Measurements from ENCODE around the gene FAM47E. TPM values are rescaled to one million over a fixed set of nuclear protein-coding genes. Genes with fewer than 3 reads are reported as not detected.

Gene FAM47E
- total RNA-seq, 2 donors from 2014 or later, result not detected

DNA sequence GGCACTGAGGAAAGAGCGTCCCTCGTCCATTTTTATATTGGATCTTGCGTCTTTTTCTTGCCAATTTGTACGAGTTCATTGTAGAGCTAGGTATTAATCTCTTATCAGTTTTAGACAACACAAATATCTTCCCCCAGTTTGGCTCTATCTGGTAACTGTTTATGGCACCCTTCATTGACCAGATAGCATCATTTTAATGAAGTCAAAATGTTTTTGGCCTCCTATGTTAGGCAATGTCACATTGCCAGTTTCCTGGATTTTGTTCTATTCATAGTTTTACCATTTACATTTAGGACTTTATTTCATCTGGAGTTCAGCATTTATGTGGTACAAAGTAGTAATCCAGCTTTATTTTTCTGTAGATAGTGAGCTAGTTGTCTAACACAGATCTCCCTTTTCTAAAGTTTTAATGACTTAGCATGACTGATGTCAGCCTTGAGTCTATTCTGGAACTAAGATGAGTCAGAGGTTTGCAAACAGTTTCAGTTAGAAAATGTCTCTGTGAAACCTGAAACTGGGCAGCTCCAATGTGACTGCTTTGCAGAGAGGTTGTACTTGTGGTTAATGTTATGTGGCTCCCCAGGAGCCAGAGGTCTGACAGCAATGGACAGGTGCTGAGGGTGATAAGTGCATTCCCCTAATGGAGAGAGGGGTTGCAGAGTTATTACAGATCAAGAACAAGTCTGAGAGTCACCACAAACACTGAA is 49.7 kb downstream of the FAM47E start:
- peaks cover 44% of the 10 kb centered on the region for H3K4me1 Mint-ChIP-seq (ENCODE audit: low read depth)
- ATAC-seq (replicated peaks in 1 of 2) (peak; percentile 87 to 93), DNase-seq (peak; percentile 56 to 63)
- peak overlapping the region; percentile 56 for H3K27ac Mint-ChIP-seq
- peaks cover 9 to 19% of the 10 kb centered on the region in 2 donors for H3K36me3 Mint-ChIP-seq (ENCODE audit: insufficient read depth in 2 of 2)
- H3K27me3 Mint-ChIP-seq (ENCODE audit: low read depth), result peaks cover 52% of the 10 kb centered on the region
- peak overlapping the region in 1 of 2 donors; percentile 60 for H3K4me3 Mint-ChIP-seq
- peaks cover 4 to 10% of the 10 kb centered on the region in 2 donors for H3K9me3 Mint-ChIP-seq

DNA sequence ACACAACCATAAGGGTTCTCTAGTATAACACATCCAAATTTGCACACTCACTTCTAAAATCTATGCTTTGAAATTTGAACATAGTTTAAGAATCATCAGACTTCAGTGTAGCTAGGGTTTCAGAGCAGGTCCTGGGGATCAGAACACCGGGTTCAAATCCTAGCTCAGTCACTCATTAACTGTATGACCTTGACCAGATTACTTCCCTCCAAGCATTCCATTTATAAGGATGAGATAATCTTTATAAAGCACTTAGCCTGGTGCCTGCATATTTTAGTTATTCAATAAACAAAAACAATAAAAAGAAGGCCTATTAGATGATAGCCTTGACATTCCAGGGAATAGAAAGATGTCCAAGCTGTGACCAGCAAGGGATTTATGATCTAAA is 50.2 kb downstream of the FAM47E start:
- Mint-ChIP-seq H3K27ac (no peak overlapping the region), H3K9me3 (peaks cover 4 to 10% of the 10 kb centered on the region in 2 donors), H3K4me3 (no peak overlapping the region), H3K27me3 (ENCODE audit: low read depth) (peaks cover 57% of the 10 kb centered on the region), H3K4me1 (ENCODE audit: low read depth) (peaks cover 44% of the 10 kb centered on the region), H3K36me3 (ENCODE audit: insufficient read depth in 2 of 2) (peaks cover 9 to 19% of the 10 kb centered on the region in 2 donors)
- DNase-seq (no peak), ATAC-seq (replicated peaks in 1 of 2) (no peak)

DNA sequence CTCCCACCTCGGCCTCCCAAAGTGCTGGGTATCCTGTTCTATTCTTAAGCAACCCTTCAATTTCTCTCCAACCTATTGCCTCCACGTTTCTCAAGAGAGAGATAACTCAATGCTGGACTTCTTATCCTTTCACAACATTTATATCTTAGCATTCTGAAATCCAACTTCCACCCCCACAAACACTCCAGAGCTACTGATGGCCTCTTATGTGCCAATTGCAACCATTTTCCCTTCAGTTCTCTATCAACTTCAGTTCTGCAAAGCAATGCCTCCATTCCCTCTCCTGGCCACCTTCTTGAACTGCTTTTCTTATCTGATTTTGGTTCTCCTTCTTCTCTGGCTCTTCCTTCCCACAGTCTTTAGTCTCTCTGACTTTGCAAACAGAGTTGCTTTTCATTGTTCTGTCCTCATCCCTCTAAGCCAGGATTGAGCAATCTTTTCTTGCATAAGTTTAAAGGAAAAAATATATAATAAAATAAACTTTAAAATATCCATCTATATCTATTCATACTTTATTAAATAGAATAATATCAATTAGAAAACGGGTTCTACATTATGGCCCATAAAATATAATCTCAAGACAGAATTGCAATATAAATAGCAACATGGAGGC is 51.4 kb downstream of the FAM47E start:
- peaks cover 44% of the 10 kb centered on the region for H3K4me1 Mint-ChIP-seq (ENCODE audit: low read depth)

DNA sequence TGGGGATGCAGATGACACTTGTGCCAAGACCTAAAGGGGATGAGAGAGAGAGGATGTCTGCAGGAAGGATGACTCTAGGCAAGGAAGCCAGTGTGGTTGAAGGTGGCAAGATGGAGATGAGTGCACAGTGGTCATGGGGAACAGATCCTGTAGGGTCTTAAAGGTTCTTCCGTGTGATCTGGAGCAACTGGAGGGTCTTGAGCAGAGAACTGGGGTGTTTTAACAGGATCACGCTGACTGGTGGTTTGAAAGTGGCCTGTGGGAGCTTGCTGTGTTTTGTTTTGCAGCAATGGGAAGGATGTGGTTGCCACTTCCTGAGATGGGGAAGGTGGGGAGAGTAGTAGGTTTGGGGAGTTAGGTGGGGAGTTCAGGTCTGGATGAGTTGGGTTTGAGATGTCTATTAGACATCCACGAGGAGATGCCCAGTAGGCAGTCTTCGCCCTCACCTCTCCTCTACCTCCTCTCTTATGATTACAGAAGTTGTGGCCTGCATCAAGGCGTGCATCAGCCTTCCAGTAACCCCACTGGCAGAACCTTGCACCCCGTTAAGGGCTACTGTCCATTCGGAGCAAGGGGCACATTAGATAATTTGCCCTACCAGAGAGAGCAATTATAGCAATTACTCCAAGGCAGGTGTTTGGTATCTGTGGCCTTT is 53.6 kb downstream of the FAM47E start:
- Mint-ChIP-seq H3K9me3 (no peaks in the 10 kb centered on the region), H3K27me3 (ENCODE audit: low read depth) (peaks cover 62% of the 10 kb centered on the region), H3K27ac (no peak overlapping the region), H3K4me1 (ENCODE audit: low read depth) (peaks cover 44% of the 10 kb centered on the region), H3K36me3 (ENCODE audit: insufficient read depth in 2 of 2) (peaks cover 0 to 4% of the 10 kb centered on the region in 2 donors), H3K4me3 (peak overlapping the region; percentile 60 to 86)
- ATAC-seq (replicated peaks in 1 of 2), result peak; percentile 36 to 55
- peak; percentile 30 to 39 for DNase-seq

More for the DNA sequence above, 51.4 kb downstream of the FAM47E start:
- Mint-ChIP-seq H3K9me3 (peaks cover 2 to 4% of the 10 kb centered on the region in 2 donors), H3K4me3 (no peak overlapping the region), H3K27ac (no peak overlapping the region), H3K36me3 (ENCODE audit: insufficient read depth in 2 of 2) (peaks cover 7 to 12% of the 10 kb centered on the region in 2 donors), H3K27me3 (ENCODE audit: low read depth) (peaks cover 58% of the 10 kb centered on the region)
- DNase-seq (no peak), ATAC-seq (replicated peaks in 1 of 2) (no peak)

DNA sequence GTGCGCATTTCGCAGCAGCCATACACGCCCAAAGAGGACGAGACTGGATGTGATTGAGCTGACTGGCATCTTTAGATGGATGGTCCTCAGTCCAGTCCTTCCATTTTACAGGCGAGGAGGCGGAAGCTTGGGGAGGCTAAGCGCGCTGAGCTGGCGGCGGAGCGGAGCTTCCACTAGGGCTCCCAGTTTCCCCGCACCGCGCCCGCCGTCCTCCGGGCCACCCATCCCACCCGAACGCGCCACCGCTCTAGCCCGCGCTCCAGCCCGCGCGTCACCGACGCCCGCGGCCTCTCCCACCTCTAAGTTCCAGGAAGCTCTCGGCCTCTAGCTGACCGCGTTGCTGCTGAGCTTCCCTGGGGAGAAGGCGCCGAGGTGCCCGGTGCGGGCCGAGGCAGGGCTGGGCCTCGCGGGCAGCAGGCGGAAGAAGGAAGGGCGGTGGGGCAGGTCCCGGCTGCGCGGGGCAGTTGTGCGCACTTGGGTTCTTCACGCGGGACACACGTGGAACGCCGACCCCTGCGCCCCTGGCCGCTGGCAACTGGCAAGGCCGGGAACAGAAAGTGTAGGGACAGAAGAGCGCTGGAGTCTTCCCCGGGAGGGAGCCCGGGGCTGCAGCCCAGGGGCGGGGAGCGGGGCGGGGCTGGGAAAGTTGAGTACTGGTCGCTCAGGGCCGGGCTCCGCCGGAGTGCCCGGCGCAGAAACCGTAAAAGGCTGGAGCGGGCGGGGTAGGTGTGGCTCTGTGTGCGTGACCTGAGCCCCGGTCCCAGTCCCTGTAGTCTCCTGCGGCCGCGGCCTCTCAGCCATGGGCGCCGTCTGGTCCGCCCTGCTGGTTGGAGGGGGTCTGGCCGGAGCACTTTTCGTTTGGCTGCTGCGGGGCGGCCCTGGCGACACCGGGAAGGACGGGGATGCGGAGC is 54.7 kb downstream of the FAM47E start, which contains the start of gene STBD1:
Gene STBD1 (plus strand): TSS at position 763 of the 911 bp plus-strand sequence. CDS start 37 bp downstream, at position 800.
- Mint-ChIP-seq H3K27me3 (ENCODE audit: low read depth) (peaks cover 52% of the 10 kb centered on the region), H3K4me1 (ENCODE audit: low read depth) (peaks cover 36% of the 10 kb centered on the region), H3K36me3 (ENCODE audit: insufficient read depth in 2 of 2) (peaks cover 0 to 1% of the 10 kb centered on the region in 2 donors), H3K9me3 (no peaks in the 10 kb centered on the region), H3K27ac (no peak within 1 kb of the TSS), H3K4me3 (peak within 1 kb of the TSS; percentile 60 to 86)
- DNase-seq (peak; percentile 37 to 51), ATAC-seq (replicated peaks in 1 of 2) (peak; percentile 50)

DNA sequence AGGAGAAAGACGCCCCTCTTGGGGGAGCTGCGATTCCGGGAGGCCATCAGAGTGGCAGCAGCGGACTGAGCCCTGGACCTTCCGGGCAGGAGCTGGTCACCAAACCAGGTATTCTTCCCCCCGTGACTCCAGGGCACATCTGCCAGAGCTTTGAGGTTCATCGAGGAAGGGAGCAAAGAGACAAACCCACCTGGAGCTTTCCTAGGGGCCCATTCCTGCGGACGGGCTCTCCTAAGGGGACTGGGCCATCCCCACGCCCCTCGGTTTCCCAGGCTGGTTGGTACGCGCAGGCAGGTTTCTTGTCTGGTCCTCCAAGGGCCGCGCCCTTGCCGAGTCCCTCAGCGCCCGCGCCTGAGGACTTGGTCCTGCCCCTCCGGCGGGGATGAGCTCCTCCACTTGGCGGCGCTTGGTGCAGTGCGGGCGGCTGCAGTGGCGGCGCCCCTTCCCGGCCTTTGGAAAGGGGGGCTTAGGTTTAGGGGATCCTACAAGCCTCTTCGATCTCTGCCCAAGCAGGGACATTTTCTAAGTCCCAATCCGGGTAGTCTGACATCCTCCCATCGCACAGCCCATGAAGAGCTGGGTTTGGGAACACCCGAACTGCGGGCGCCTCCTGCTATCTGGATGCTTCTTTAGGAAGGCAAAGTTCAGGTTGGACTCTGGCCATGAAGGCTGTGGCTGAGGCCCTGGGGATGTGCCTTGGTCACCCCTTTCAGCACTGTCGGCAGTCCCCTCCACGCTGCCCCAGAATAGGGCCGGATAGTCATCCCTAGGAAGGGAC is 55.5 kb downstream of the FAM47E start:
- Mint-ChIP-seq H3K27me3 (ENCODE audit: low read depth) (peaks cover 52% of the 10 kb centered on the region), H3K27ac (no peak overlapping the region), H3K36me3 (ENCODE audit: insufficient read depth in 2 of 2) (peaks cover 0 to 1% of the 10 kb centered on the region in 2 donors), H3K4me3 (peak overlapping the region; percentile 60 to 86), H3K9me3 (no peaks in the 10 kb centered on the region), H3K4me1 (ENCODE audit: low read depth) (peaks cover 27% of the 10 kb centered on the region)
- ATAC-seq (replicated peaks in 1 of 2), result peak; percentile 22 to 33
- DNase-seq, result peak; percentile 18 to 23

DNA sequence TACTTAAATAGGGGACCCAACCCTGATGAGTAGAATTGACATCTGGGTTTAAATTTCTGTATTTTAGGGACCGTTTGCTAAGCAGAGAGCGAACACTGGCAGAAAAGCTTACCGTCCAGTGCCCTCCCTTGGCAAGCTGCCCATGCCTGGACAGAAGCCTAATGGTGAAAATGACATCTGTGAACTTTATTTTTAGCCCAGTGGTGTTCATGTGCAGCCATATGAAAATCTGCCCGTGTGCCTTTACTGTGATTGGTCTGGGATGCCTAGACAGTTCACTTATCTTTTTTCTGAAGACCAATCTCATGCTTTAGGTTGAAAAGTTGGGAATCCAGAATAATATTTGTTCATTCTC is 56.1 kb downstream of the FAM47E start:
- Mint-ChIP-seq H3K4me1 (ENCODE audit: low read depth) (peaks cover 22% of the 10 kb centered on the region), H3K4me3 (peak overlapping the region; percentile 42 to 86), H3K27me3 (ENCODE audit: low read depth) (peaks cover 47% of the 10 kb centered on the region), H3K27ac (no peak overlapping the region), H3K9me3 (no peaks in the 10 kb centered on the region), H3K36me3 (ENCODE audit: insufficient read depth in 2 of 2) (peaks cover 0 to 1% of the 10 kb centered on the region in 2 donors)
- DNase-seq (no peak), ATAC-seq (replicated peaks in 1 of 2) (no peak)

DNA sequence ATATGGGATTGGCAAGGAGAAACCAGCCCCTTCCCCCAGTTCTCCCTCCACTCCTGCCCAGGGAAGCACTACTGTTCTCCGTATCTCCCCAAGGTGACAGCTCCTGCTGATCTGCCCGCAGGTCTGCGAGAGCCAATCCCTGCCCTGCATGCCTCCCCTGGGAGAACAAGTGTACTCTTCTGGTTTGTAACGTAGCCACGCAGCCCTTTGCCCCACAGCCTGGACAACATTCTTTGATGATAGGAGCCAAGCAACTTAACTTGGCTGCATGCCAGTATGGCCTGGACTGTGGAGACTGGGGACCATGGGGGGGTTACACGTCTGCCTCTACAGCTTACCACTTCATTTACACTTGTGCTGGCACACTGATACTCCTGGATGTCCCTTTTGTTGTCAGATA is 57.0 kb downstream of the FAM47E start:
- H3K27ac Mint-ChIP-seq, result no peak overlapping the region
- peaks cover 37% of the 10 kb centered on the region for H3K27me3 Mint-ChIP-seq (ENCODE audit: low read depth)
- H3K4me1 Mint-ChIP-seq (ENCODE audit: low read depth), result peaks cover 17% of the 10 kb centered on the region
- DNase-seq (no peak), ATAC-seq (replicated peaks in 1 of 2) (no peak)
- H3K4me3 Mint-ChIP-seq, result no peak overlapping the region
- no peaks in the 10 kb centered on the region for H3K9me3 Mint-ChIP-seq
- peaks cover 0 to 1% of the 10 kb centered on the region in 2 donors for H3K36me3 Mint-ChIP-seq (ENCODE audit: insufficient read depth in 2 of 2)

DNA sequence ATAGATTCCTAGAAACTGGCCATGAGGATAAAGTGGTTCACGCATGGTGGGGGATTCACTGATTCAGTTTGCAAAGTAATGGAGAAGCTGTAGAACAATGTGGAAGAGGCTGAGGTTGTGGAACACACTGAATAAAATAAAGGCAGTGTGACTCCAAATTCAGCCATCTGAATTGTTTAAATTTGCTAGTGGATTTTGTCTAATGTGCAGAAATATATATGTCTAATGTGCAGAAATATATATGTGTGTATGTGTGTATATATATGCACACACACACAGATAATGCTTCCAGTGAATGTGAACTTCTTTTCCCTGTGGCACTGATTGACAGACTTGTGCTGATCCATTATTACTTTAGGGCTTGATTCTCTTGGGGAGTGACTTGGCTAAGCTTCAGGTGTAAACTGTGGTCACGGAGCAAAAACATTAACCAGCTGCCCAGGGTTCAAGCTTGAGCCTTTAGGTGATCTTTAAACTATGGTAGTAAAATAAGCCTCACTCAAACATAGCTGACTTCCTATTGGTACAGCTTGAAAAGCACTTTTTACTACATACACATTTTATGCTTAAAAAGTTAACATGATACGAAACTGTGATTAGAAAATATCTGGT is 58.5 kb downstream of the FAM47E start:
- Mint-ChIP-seq H3K9me3 (no peaks in the 10 kb centered on the region), H3K4me3 (no peak overlapping the region), H3K36me3 (ENCODE audit: insufficient read depth in 2 of 2) (peaks cover 0 to under 1% of the 10 kb centered on the region in 2 donors), H3K4me1 (ENCODE audit: low read depth) (peaks cover 10% of the 10 kb centered on the region), H3K27me3 (ENCODE audit: low read depth) (peaks cover 29% of the 10 kb centered on the region), H3K27ac (no peak overlapping the region)
- no peak for DNase-seq
- ATAC-seq (replicated peaks in 1 of 2), result no peak

DNA sequence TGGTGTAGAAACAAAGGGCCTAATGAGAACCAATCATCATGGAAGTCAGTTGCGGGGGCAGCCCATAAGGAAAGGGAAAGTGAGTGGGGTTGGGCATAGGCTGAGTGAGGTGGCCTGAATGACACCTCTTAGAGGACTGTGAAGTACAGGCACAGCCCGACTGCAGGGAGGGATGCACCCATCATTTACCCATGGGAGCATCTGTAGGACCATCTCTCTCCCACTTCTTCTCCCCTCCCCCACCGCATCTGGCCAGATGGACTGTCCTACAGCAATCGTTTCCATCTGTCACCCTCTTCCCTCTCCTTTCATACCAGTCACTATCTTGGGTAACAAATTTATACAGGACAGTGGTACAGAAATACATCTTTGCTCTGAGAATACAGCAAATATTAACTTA is 59.2 kb downstream of the FAM47E start:
- no peaks in the 10 kb centered on the region for H3K9me3 Mint-ChIP-seq
- H3K27me3 Mint-ChIP-seq (ENCODE audit: low read depth), result peaks cover 23% of the 10 kb centered on the region
- no peak overlapping the region for H3K4me3 Mint-ChIP-seq
- no peak overlapping the region for H3K27ac Mint-ChIP-seq
- ATAC-seq (replicated peaks in 1 of 2), result no peak
- peaks cover 0 to under 1% of the 10 kb centered on the region in 2 donors for H3K36me3 Mint-ChIP-seq (ENCODE audit: insufficient read depth in 2 of 2)
- no peak for DNase-seq
- peaks cover 3% of the 10 kb centered on the region for H3K4me1 Mint-ChIP-seq (ENCODE audit: low read depth)

DNA sequence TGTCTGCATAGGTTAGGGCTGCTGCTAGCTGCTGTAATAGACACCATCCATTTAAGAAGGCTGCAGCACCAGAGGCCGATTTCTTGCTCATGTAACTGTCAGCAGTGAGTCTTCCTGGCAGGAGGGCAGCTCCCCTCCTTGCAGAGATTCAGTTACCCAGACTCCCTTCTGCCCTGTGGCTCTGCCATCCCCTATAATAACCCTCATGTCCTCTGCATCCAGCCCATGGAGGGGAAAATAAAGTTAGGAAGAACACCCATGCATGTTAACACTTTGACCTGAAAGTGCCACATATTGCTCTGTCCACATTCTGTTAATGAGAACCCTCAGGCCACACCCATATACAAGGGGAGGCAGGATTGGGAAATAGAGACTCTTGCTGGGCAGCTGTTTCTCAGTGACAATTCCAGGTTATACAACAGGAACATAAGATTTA is 60.4 kb downstream of the FAM47E start:
- no peak overlapping the region for H3K4me3 Mint-ChIP-seq
- peaks cover 4 to 5% of the 10 kb centered on the region in 2 donors for H3K9me3 Mint-ChIP-seq
- H3K27me3 Mint-ChIP-seq (ENCODE audit: low read depth), result peaks cover 17% of the 10 kb centered on the region
- ATAC-seq (replicated peaks in 1 of 2), result no peak
- H3K4me1 Mint-ChIP-seq (ENCODE audit: low read depth), result no peaks in the 10 kb centered on the region
- H3K36me3 Mint-ChIP-seq (ENCODE audit: insufficient read depth in 2 of 2), result peaks cover 2 to 8% of the 10 kb centered on the region in 2 donors
- DNase-seq, result no peak
- no peak overlapping the region for H3K27ac Mint-ChIP-seq
